Measurements from ENCODE around the gene IFIT2. TPM values are rescaled to one million over a fixed set of nuclear protein-coding genes. Genes with fewer than 3 reads are reported as not detected.

Gene IFIT2
- total RNA-seq, 3 donors from 2014 or later: 2.6 to 6.6 (median 3.5) TPM

DNA sequence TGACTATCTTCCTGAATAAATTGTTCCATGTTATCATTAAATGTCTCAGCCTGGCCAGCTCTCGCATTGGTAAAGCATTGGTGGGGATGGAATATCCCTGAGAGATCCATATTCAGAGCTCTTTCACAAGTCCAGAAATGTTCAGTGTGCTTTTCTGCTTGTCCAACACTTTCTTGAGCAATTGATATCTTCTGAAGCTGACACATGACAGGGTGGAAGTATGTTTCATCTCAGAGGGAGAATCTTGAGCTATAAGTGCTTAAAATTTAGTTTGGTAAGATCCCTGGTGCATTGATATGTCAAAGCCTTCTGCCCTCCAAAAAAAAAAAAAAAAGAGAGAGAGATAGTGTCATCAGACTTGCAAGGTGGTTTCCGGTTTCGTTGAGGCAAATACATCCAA is 33.4 kb downstream of the IFIT2 start:
- H3K36me3 ChIP-seq: no peaks in the 10 kb centered on the region
- no peak overlapping the region for H3K27ac ChIP-seq
- TF ChIP-seq POLR2A (IDR thresholded peaks at IDR 0.05) (no peak), POLR2AphosphoS5 (IDR thresholded peaks at IDR 0.05) (no peak)
- TF ChIP-seq, protein P1, sequence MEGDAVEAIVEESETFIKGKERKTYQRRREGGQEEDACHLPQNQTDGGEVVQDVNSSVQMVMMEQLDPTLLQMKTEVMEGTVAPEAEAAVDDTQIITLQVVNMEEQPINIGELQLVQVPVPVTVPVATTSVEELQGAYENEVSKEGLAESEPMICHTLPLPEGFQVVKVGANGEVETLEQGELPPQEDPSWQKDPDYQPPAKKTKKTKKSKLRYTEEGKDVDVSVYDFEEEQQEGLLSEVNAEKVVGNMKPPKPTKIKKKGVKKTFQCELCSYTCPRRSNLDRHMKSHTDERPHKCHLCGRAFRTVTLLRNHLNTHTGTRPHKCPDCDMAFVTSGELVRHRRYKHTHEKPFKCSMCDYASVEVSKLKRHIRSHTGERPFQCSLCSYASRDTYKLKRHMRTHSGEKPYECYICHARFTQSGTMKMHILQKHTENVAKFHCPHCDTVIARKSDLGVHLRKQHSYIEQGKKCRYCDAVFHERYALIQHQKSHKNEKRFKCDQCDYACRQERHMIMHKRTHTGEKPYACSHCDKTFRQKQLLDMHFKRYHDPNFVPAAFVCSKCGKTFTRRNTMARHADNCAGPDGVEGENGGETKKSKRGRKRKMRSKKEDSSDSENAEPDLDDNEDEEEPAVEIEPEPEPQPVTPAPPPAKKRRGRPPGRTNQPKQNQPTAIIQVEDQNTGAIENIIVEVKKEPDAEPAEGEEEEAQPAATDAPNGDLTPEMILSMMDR (IDR thresholded peaks at IDR 0.05): no peak
- intact Hi-C loops (cut with DNase I; ENCODE audit: low total_unique reads): no loop called here
- no peak overlapping the region for H3K4me3 ChIP-seq
- no peaks in the 10 kb centered on the region for H3K9me3 ChIP-seq
- H3K4me1 ChIP-seq: peaks cover 10 to 11% of the 10 kb centered on the region in 2 donors
- no peak for DNase-seq (ENCODE audit: low spot score in 2 of 2)
- no peaks in the 10 kb centered on the region for H3K27me3 ChIP-seq

DNA sequence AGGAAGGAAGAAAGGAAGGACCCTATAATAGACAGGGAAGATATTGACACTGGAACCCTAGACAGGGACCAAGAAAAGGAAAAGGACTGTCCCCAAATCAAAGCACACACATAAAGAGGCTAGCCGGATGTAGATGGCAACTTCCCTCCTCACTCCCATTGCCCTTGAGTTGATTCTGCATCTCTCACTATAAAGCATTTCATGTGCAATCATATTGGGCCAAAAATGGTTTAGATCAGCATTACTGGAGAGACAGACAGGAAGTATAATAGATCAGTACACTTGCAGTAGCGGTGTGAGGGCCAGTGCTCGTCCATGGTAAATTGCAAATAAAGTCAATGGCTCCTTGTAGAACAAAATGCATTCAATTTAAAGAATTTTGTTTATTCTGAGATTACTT is 34.4 kb downstream of the IFIT2 start:
- no peak for DNase-seq (ENCODE audit: low spot score in 2 of 2)
- H3K4me1 ChIP-seq: peaks cover 10 to 11% of the 10 kb centered on the region in 2 donors
- H3K27me3 ChIP-seq: no peaks in the 10 kb centered on the region
- no peak overlapping the region for H3K27ac ChIP-seq
- no peaks in the 10 kb centered on the region for H3K9me3 ChIP-seq
- no peaks in the 10 kb centered on the region for H3K36me3 ChIP-seq
- no peak overlapping the region for H3K4me3 ChIP-seq
- TF ChIP-seq POLR2AphosphoS5 (IDR thresholded peaks at IDR 0.05) (no peak), POLR2A (IDR thresholded peaks at IDR 0.05) (no peak)
- TF ChIP-seq, protein P1 (IDR thresholded peaks at IDR 0.05): no peak
- intact Hi-C loops (cut with DNase I; ENCODE audit: low total_unique reads): no loop called here

DNA sequence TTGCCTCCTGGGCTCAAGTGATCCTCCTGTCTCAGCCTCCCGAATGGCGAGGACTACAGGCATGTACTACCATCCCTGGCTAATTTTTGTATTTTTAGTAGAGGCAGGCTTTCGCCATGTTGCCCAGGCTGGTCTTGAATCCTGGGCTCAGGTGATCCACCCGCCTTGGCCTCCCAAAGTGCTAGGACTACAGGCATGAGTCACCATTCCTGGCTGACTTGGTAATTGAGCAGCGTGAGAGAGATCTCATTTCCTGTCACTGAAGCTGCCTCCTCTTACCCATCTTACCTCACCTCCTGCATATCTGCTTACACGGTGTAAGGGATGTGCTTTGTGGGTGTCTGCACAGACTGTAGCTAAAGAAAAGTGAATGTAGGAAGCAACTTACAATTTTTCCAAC is 35.6 kb downstream of the IFIT2 start:
- no peaks in the 10 kb centered on the region for H3K9me3 ChIP-seq
- TF ChIP-seq POLR2AphosphoS5 (IDR thresholded peaks at IDR 0.05): no peak
- TF ChIP-seq POLR2A (IDR thresholded peaks at IDR 0.05): no peak
- TF ChIP-seq, protein P1 (IDR thresholded peaks at IDR 0.05): no peak
- peaks cover 10 to 11% of the 10 kb centered on the region in 2 donors for H3K4me1 ChIP-seq
- DNase-seq (ENCODE audit: low spot score in 2 of 2): no peak
- H3K4me3 ChIP-seq: no peak overlapping the region
- no peaks in the 10 kb centered on the region for H3K27me3 ChIP-seq
- no peak overlapping the region for H3K27ac ChIP-seq
- intact Hi-C loops (cut with DNase I; ENCODE audit: low total_unique reads): no loop called here
- no peaks in the 10 kb centered on the region for H3K36me3 ChIP-seq

DNA sequence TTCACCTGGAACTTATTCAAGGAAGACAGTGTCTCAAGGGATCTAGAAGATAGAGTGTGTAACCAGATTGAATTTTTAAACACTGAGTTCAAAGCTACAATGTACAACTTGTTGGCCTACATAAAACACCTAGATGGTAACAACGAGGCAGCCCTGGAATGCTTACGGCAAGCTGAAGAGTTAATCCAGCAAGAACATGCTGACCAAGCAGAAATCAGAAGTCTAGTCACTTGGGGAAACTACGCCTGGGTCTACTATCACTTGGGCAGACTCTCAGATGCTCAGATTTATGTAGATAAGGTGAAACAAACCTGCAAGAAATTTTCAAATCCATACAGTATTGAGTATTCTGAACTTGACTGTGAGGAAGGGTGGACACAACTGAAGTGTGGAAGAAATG is 36.9 kb downstream of the IFIT2 start:
- H3K27me3 ChIP-seq: no peaks in the 10 kb centered on the region
- H3K4me1 ChIP-seq: peaks cover 4% of the 10 kb centered on the region in 2 donors
- no peak overlapping the region for H3K27ac ChIP-seq
- DNase-seq (ENCODE audit: low spot score in 2 of 2): no peak
- H3K9me3 ChIP-seq: no peaks in the 10 kb centered on the region
- intact Hi-C loops (cut with DNase I; ENCODE audit: low total_unique reads): no loop called here
- no peak overlapping the region for H3K4me3 ChIP-seq
- H3K36me3 ChIP-seq: no peaks in the 10 kb centered on the region
- TF ChIP-seq POLR2A (IDR thresholded peaks at IDR 0.05) (no peak), POLR2AphosphoS5 (IDR thresholded peaks at IDR 0.05) (no peak)
- TF ChIP-seq, protein P1 (IDR thresholded peaks at IDR 0.05): no peak

DNA sequence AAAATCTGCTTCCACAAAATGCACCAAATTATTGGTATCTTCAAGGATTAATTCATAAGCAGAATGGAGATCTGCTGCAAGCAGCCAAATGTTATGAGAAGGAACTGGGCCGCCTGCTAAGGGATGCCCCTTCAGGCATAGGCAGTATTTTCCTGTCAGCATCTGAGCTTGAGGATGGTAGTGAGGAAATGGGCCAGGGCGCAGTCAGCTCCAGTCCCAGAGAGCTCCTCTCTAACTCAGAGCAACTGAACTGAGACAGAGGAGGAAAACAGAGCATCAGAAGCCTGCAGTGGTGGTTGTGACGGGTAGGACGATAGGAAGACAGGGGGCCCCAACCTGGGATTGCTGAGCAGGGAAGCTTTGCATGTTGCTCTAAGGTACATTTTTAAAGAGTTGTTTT is 38.0 kb downstream of the IFIT2 start:
- no peak for DNase-seq (ENCODE audit: low spot score in 2 of 2)
- Histone ChIP-seq H3K4me3 (no peak overlapping the region), H3K4me1 (no peaks in the 10 kb centered on the region), H3K27ac (no peak overlapping the region), H3K9me3 (no peaks in the 10 kb centered on the region), H3K27me3 (no peaks in the 10 kb centered on the region), H3K36me3 (no peaks in the 10 kb centered on the region)
- TF ChIP-seq, protein P1 (IDR thresholded peaks at IDR 0.05): no peak
- TF ChIP-seq POLR2A (IDR thresholded peaks at IDR 0.05) (no peak), POLR2AphosphoS5 (IDR thresholded peaks at IDR 0.05) (no peak)
- intact Hi-C loops (cut with DNase I; ENCODE audit: low total_unique reads): no loop called here

Data from breast epithelium (tissue), 4 donors.